NCI-H774 (cell line): ENCODE data around the gene CCSER1.

ENCODE experiments used
- DNase-seq: peaks from one replicate; lab custom pipeline; 2025; lab: John Stamatoyannopoulos, UW

The CCSER1 gene

DNA sequence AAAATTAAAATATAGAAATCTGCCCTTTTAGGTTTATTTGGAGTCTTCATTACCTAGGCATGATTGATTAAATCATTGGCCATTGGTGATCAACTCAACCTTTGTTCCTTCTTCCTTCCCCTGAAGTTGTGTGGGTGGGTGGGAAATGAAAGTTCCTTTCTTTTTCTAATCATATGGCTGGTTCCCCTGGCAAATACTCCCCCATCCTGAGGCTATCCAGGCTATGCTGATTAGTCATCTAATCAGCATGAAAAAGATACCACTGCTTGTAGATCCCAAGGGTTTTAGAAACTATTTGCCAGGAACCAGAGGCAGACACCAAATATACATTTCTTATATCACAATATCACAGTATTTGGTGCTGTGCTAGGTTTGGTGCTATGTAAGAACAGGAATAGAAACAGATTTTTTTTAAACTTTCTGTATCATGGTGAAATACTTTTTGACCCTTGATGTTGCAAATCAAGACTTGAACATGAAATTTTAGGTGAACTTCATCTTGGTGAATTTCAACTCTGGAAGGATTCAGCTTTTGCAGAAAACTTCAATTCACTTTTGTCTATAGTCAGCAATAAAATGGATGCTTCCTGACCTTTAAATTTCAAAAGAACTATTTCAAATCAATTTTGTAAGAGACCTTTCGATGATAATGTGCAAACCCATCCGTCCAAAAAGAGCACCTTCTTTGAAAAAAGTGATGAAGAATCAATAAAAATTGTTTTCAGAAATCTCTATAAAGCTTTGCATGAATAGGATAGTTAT lies 71.1 kb downstream of the CCSER1 start:
- DNase-seq: no peak

DNA sequence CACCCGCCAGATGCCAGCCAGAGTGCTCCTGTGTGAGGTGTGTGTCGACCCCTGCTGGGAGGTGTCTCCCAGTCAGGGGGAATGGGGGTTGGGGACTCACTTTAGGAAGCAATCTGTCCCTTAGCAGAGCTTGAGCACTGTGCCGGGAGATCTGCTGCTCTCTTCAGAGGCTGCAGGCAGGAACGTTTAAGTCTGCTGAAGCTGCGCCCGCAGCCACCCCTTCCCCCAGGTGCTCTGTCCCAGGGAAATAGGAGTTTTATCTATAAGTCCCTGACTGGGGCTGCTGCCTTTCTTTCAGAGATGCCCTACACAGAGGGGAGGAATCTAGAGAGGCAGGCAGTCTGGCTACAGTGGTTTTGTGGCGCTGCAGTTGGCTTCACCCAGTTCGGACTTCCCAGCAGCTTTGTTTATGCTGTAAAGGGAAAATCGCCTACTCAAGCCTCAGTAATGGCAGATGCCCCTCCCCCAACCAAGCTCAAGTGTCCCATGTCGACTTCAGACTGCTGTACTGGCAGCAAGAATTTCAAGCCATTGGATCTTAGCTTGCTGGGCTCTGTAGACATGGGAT lies 80.8 kb downstream of the CCSER1 start:
- DNase-seq: no peak

DNA sequence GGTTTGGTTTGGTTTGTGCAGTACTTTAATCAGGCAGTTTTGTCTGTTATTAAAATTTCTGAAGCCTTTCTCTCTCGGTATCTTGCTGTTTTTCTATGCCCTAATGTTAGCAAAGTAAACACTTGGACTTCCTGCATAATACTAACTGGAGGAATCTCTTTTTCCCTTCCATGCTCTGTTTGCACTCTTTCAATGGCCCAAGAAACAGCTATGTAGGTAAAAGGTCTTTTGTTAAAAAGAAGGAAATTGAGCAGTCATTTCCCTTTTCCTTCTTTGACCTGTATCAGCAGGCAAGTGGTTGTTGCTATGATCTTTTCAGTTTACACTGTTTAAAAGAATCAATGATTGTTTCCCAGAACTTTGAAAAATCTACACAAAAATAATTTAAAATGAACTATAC lies 82.7 kb downstream of the CCSER1 start:
- no peak for DNase-seq

DNA sequence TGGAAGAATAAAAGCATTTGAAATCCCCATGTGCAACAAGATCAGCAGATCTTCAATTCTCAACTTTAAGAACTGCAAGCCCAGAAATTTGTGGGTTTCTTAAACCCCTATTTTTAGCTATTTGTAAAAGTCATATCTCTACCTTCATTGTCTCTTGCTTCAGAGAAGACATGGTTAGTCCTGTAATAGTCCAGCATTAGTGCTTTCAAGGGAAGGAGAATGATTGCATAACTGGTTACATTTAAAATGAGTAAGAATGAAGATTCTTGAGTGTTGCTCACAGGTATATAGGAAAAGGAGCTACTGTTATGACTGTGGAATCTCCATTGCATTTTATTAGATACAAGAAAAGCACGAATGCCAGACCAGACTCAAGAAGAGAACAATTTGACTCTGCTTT lies 84.0 kb downstream of the CCSER1 start:
- no peak for DNase-seq

DNA sequence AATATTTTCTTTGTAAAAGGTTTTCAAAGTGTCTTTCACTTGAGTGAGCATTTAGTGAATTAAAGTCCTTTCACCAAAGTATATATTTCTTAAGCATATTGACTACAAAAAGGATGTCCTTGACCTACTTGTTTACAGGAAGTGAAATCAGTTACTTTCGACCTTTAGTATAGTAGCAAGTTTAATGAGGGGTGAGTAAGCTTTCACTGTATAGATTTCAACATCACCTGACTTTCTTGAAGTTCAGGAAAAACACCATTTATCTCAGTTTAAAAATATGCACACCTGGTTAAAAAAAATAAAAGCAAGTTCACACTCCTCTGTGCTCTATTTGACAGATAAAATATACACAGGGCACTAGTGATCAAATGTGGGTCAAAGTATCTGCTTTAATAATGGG lies 88.1 kb downstream of the CCSER1 start:
- DNase-seq: no peak

DNA sequence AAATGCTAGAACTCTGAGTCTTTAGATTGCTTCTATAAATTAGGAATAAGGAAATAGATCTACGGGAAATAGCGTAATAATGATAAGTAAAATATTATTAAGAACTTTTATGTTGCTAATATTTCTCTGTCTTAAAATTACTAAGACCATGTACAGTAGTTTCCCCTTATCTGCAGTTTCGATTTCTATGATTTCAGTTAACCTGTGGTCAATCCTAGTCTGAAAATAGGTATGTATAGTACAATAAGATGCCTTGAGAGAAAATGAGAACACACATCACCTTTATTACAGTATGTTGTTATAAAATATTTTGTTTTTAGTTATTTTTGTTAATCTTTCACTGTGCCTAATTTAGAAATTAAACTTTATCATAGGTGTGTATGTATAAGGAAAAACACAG lies 92.6 kb downstream of the CCSER1 start:
- no peak for DNase-seq

DNA sequence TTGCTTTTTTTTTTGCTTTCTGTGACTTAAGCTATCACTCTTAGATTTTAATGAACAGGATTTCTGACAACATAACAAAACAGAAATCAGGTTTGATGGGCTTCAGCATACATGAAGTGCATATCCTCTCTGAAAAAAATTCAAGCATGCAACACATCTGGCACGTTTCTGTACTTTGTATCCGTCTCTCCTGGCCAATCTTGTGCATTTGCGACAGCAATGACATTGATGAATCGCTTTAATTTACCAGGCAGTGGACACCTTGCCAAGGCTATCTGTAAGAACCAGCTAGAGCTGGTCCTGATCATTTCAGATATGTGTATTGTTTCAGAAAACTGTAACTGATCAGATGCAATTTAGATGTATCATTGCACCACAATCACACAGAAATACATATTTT lies 93.3 kb downstream of the CCSER1 start:
- no peak for DNase-seq

DNA sequence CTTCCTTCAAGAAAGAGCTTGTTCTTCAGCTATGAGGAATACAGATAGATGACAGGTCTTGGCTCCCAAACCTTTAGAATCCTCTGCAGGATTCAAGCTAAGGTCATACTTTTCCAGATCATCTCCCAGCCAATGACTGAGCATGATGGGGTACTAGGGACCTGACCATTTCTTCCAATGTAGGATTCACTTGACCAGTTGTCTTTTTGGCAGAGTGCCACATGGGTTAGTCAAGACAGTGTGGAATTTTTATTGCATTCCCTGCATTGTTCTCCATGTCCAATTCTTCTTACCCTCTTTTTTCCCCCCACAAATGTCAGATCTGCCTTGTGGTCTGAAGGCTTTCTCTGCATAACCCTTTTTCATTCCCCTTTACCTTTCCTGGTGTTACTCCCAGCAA lies 99.5 kb downstream of the CCSER1 start:
- no peak for DNase-seq

DNA sequence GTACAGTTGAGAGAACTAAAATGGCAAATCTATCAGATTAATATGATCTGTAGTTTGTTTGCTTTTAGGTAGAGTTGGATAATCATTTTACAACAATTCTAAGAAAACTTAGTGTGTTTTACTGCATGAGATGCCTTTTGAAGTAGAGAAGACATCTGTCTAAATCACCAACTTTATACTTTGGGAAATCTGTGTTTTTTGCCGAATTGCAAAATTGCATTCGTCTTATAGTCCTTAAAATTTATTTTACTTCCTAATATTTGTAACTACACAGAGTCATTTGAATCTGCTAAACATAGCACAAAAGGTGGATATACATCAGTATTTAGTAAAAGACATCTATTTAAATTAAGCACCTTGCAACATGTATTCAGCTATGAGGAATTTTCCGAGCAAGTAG lies 100.0 kb downstream of the CCSER1 start:
- DNase-seq: no peak

DNA sequence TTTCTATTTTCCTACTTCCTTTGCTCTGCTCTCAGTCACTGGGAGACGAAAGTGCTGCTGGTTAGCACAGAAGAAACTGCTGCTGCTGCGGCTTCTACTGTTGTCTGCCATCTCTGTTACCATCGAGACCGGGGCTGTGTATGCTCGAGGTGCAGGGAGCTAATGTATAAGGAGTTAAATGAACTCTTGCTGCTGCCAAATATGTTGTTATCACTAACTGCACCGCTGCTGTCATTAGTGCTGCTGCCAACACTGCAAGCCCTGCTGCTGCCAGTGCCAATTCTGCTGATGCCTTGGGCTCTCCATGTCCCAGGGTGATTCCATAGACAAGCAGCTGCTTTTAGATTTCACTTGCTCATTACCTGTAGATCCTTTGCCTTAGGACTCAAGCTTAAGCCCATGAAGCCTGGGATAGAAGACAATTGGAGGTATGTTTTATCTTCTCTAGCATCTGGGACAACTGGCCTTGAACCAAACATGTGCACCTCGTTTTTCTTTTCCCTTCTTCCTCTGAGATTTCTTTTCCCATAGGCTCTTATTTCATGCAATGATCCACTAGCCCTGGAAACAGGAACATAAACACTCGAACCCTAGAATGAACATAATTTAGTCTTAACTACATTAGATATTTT lies 107.8 kb downstream of the CCSER1 start:
- DNase-seq: no peak

DNA sequence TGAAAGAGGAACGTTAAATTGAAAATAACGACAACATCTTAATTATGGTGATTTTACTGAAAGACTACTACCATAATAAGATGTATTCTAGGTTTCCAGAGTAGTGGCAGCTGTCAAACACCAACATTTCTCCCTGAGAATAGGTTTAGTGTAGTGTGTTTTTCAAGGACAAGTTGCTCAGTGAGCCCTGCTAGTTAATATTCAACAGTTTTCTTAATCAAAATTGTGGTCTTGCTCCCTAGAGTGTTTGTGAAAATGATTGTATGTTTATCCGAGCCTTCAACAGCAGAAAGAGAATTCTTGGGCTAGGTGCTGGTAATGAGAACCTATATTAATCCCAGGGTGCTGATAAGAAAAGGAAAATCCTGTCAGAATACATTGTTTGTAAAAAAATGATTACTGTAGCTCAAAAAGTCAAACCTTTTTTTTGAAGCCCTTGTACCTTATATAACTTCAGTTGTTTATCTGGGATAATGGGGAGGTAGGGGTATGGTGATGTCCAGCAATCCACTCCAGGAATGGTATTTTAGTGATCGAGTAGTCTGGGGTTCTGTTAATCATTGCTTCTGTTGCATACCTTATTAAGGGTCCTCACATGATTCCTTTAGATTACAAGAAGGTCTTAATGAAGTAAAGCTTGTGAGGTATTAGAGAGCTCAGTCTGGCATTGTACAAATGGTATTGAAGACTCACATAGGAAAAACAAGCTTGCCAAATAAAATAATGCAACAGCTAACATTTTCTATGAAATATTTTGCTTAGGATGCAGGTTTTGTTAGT lies 110.7 kb downstream of the CCSER1 start:
- no peak for DNase-seq

DNA sequence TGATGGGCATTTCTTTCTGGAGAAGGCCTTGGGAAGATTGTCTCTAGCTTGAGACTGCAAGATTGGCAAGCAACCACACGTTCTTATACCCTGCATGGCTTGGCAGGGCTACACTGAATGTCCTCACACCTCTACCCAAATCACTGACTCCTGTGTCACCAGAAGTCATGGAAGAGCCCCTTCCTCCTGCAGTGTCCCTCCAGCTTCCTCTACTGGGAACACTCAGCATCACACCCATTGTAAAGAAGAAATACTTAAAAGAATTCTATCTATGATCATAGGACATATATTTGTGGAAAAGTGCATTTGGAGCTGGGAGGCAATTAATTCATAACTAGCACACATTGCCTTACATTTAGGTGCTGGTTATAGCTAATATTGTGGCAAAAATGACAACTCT lies 113.1 kb downstream of the CCSER1 start:
- no peak for DNase-seq

DNA sequence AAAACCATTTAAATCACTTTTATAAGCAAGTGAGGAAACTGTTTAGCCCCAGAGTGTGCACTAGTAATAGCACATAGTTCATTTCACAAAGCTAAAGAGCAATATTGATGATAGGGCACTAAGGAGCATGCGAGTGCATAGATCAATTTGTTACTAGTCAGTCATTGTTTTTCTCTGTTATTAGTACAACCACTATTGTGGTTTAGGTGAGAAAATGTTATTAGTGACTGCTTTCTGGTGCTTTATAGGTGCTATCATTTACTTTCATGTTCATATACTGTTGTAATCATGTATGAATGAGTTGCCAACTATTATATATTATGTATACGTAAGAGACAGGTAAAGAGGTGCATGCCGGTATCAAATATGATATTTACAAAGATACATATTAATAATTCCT lies 113.8 kb downstream of the CCSER1 start:
- no peak for DNase-seq

DNA sequence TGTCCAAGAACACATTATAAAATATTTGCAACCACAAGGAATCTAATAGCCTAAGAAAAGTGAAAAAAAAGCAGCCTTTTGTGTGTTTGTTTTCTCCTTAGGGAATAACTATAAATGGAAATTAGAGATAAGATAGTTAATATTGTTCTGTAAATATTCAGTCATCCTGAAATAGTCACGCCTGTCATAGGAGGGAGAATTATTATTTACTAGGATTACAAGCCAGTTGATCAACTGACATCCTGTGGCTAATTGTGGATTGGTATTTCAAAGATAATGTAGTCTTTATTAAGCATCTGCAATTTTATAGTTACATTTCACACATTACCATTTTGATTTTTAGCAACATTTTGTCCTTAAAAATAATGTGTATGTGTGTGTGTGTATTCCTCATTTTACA lies 118.6 kb downstream of the CCSER1 start:
- no peak for DNase-seq

DNA sequence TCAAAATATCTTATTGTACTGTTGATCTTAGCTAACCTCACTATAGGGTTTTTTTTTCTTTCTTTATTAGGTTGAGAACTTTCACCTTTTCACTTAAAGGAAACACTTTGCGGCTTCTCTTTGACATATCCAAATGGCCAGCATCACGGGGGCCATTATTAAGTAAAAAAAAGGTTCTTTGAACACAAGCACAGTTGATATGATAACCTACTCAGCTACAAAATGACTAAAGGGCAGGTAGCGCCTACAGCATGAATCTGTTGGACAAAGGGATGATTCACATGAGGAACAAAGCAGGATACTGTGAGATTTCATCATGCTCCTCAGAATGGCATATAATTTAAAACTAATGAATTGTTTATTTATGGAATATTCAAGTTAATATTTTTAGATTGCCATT lies 119.6 kb downstream of the CCSER1 start:
- DNase-seq: no peak

DNA sequence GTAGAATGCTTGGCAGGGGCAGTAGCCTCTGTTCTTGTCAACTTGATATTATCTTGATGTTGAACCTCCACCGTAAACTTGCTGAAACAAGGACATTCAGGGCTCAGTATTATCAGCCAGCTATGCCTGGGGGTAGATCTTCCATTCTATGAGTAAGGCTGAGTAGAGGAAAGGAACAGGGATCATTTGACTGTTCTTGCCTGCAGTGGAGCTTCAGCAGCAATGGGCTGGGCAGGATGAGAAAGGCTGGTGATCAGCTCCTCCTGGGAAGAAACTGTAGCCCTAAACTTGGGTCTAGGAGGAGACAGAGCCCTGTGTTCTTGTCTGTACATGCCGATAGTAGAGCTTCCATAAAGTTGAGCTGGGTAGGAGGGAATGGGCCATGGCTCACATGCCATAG lies 127.2 kb downstream of the CCSER1 start:
- no peak for DNase-seq

DNA sequence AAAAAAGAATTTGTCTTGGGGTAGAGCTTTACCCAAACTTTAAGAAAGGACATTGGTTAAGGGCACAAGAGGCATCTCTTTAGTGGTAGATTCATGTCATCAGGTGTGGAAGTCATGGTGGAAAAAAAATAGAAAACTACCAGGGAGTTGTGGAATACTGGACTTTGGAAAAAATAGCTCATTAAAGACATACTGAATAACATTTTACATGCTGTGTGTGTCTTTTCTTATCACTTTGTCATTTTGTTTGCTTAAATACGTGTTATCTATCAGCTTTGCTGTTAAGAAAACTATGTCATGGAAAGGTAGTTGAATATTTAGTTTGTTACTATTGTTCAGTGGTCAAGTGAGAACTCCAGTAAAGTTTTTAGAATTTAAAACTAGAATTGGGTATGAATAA lies 147.0 kb downstream of the CCSER1 start:
- no peak for DNase-seq

DNA sequence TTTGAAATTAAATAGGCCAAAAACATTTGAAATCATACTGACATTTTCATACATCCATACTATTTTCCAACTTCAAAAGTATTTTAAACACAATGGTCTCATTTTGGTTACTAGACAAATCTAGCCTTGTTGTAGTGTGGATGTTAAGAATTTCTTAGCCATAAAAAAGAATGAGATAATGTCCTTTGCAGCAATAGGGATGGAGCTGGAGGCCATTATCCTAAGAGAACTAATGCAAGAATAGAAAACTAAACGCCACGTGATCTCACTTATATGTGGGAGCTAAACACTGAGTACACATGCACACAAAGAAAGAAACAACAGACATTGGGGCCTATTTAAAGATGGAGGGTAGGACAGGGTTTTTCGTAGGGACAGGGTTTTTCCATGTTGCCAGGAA lies 153.8 kb downstream of the CCSER1 start:
- DNase-seq: no peak

DNA sequence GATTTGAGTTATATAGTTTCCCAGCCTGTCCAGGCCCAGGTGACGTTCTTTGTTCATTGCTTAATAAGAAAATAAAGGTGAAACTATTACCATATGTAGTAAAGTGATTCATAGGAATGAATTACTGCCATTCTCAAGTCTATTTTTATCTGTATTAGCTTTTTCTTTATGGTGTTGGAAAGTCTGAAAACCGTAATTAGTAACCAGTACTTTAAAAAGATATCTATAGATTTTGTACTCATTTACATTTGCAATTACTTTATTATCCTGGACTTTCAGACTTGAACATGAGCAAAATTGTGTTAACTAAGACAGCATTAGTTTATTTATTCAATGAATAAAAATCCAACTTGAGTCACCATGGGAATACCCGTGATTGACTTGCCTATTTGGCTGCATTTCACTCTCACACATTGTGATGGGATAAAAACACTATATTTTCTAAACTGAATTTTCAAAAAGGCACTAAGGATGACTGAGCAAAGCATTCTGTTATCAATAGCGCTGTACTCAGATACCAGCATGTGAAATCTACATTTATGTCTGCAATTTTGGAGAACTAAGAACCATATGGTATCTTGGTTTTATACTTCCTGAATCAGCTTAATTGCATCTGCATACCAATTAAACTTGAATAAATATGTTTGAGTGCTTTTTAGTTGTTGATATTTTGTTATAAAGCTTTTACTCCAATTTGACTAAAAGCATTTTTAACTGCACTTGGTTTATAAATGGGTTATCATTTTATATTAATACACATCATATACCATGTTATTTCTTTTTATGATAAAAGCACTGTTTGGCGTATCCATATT lies 154.6 kb downstream of the CCSER1 start:
- no peak for DNase-seq

DNA sequence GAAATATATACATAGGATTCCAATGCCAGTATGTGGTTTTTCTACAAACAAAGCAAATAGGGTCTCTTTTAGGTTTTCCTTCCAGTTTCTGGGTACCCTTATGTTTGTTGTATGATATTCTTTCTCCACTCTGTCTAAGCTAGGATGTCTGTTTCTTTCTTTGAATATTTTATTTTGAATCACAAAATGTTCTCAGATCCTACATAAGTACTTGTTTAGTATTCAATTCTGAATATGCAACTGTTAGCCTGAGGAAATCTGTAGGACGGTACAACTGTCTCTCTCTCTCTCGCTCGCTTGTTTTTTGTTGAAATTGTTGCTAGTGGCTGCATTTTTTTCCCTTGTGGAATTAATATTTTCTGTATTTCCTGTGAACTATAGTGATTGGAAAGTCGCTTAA lies 163.2 kb downstream of the CCSER1 start:
- DNase-seq: no peak

DNA sequence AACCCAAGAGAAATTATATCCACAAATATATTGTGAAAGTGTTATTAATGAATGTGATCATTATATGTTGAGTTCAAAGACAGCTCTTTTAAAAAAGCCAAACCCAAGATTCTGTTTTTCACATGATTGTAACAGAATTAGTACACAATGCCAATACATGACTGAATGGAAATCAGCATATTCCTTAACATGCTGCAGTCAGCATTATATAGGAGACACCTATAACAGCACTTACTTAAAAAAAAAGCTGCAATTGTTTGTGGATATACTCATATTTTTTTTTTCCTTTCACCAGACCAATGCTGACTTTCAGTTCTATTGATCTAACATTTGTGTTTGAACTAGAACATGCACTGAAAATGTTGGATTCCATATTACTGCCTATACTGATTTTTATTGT lies 165.2 kb downstream of the CCSER1 start:
- no peak for DNase-seq

DNA sequence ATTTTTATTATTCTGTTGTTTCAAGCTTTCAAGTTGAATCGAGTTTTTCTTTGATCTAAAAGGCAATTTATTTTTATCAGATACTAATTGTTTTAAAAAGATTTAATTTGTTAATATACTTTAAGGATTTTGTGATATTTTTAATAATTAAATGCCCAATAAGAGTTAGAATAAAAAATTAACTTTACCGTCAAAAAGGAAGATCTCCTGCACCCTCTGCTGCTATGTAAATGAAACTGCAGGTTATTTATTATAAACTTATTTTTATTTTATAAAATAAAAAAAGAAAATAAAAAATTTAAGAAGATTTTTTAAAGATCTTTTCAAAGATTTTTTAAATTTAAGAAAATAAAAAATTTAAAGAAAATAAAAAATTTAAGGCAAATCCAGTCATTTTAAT lies 166.1 kb downstream of the CCSER1 start:
- no peak for DNase-seq
